GM18861 (cell line): Measurements from ENCODE around the gene DNAH9.

Experiments
- ATAC-seq: cut with Tn5 transposase; IDR thresholded peaks from one replicate; pipeline ENCODE4 v1.9.1; 2021; ENCODE audit not compliant: unreplicated experiment

The DNAH9 gene

GRCh38 chr17:11836508-11836907 lies 238.2 kb downstream of the DNAH9 start:
- ATAC-seq: no peak

- ATAC-seq: no peak
These were observed 241.8 kb downstream of the DNAH9 start for GRCh38 chr17:11840052-11840451.

- ATAC-seq: no peak
These were observed 242.6 kb downstream of the DNAH9 start for GRCh38 chr17:11840831-11841230.

- no peak for ATAC-seq
These were observed 250.1 kb downstream of the DNAH9 start for GRCh38 chr17:11848330-11848729.

GRCh38 chr17:11852231-11852630 lies 254.0 kb downstream of the DNAH9 start:
- no peak for ATAC-seq

GRCh38 chr17:11852912-11853311 lies 254.6 kb downstream of the DNAH9 start:
- ATAC-seq: no peak

GRCh38 chr17:11853321-11854151 lies 255.3 kb downstream of the DNAH9 start:
- ATAC-seq: no peak

- ATAC-seq: no peak
These were observed 257.0 kb downstream of the DNAH9 start for GRCh38 chr17:11855306-11855705.

GRCh38 chr17:11857006-11857405 lies 258.7 kb downstream of the DNAH9 start:
- no peak for ATAC-seq

- no peak for ATAC-seq
These were observed 271.6 kb downstream of the DNAH9 start for GRCh38 chr17:11869680-11870394.

GRCh38 chr17:11871773-11872172 lies 273.5 kb downstream of the DNAH9 start:
- ATAC-seq: no peak

- ATAC-seq: no peak
These were observed 276.5 kb downstream of the DNAH9 start for GRCh38 chr17:11874756-11875155.

- ATAC-seq: no peak
These were observed 282.4 kb downstream of the DNAH9 start for GRCh38 chr17:11880714-11881113.

- ATAC-seq: no peak
These were observed 284.4 kb downstream of the DNAH9 start for GRCh38 chr17:11882716-11883115.

- no peak for ATAC-seq
These were observed 286.8 kb downstream of the DNAH9 start for GRCh38 chr17:11885051-11885450.

- no peak for ATAC-seq
These were observed 291.0 kb downstream of the DNAH9 start for GRCh38 chr17:11889266-11889665.

- ATAC-seq: no peak
These were observed 295.6 kb downstream of the DNAH9 start for GRCh38 chr17:11893862-11894261.

GRCh38 chr17:11896199-11896598 lies 297.9 kb downstream of the DNAH9 start:
- ATAC-seq: no peak

- no peak for ATAC-seq
These were observed 300.4 kb downstream of the DNAH9 start for GRCh38 chr17:11898526-11899235.

- no peak for ATAC-seq
These were observed 301.3 kb downstream of the DNAH9 start for GRCh38 chr17:11899537-11899942.

GRCh38 chr17:11900041-11900476 lies 301.8 kb downstream of the DNAH9 start:
- no peak for ATAC-seq

- ATAC-seq: no peak
These were observed 302.4 kb downstream of the DNAH9 start for GRCh38 chr17:11900655-11901054.
